K562 (cell line): ENCODE measurements around the gene CELA3A. TPM values are rescaled to one million over a fixed set of nuclear protein-coding genes. Genes with fewer than 3 reads are reported as not detected.
"Not testable (repeated sequence)": the region's sequence is repeated elsewhere in the genome, so short reads cannot be mapped to it uniquely, and the experiment has no call there.

ENCODE experiments used
- ATAC-seq: fragments of 200-7000 bp; cut with Tn5 transposase; 3 replicates; pipeline ENCODE4 v1.9.1; 2020; ENCODE audit warnings: moderate library complexity
- BruUV-seq: library from RNA; stranded (reverse); fragments of 400-500 nt; replicated peaks from 2 replicates; lab custom pipeline; 2021; lab: Mats Ljungman, UMichigan
- CTCF ChIA-PET: fragments of 300-600 bp; formaldehyde crosslinking; extraction: SDS; loops from one replicate; lab custom pipeline; 2021; ENCODE audit warnings: low intra/inter-chr PET ratio; lab: Yijun Ruan, JAX
- POLR2A ChIA-PET: fragments of 300-600, 350-650 bp; sonication (Branson Sonifier 250); formaldehyde crosslinking; extraction: SDS; loops from one replicate; lab custom pipeline; 2021; ENCODE audit warnings: antibody characterized with exemption, inconsistent platforms; lab: Yijun Ruan, JAX
- DNase-seq, 4 experiments: peaks; one replicate each; pipeline versions ENCODE4 v3.0.0 to v3.0.0-alpha.2; 2011 to 2018; ENCODE audit warnings: low spot score in 3 of 4, mixed read lengths in 3 of 4; ENCODE audit errors: extremely low read depth in 1 of 4
- FAIRE-seq: peaks from 2 replicates; lab custom pipeline; 2011; peaks lifted over from hg19 to GRCh38; lab: Jason Lieb, UNC
- H2AFZ ChIP-seq: 2 replicates; pipeline ENCODE4 v1.6.0; 2011; ENCODE audit warnings: low read depth, low read length, control low read depth, inconsistent platforms
- H3K27ac ChIP-seq: fragments of 200-600 bp; 3 replicates; pipeline ENCODE4 v1.8.0; 2011; ENCODE audit warnings: low read depth, mild to moderate bottlenecking, control low read depth, inconsistent platforms, low read length, moderate library complexity, mixed read lengths; ENCODE audit errors: extremely low read depth
- H3K27me3 ChIP-seq, 2 experiments: fragments of 300-600 bp in 1 of 2; 2 replicates in 1 of 2; 3 replicates in 1 of 2; pipeline versions ENCODE4 v1.6.0 to v1.8.0; 2011; ENCODE audit warnings: inconsistent platforms in 2 of 2, low read length in 2 of 2, mild to moderate bottlenecking in 1 of 2, mixed read lengths in 1 of 2, moderate library complexity in 1 of 2; ENCODE audit not compliant: control insufficient read depth in 2 of 2, insufficient read depth in 2 of 2
- H3K36me3 ChIP-seq: fragments of 300-600 bp; 3 replicates; pipeline ENCODE4 v1.8.0; 2011; ENCODE audit warnings: mild to moderate bottlenecking, low read length, inconsistent platforms; ENCODE audit not compliant: control insufficient read depth, insufficient read depth
- H3K4me1 ChIP-seq, 2 experiments: fragments of 200-600 bp in 1 of 2; replicated peaks in 1 of 2; 2 replicates in 1 of 2; 3 replicates in 1 of 2; pipeline versions ENCODE4 v1.5.1 to v1.8.0; 2011; ENCODE audit warnings: inconsistent platforms in 2 of 2, low read length in 2 of 2, mild to moderate bottlenecking in 1 of 2, mixed read lengths in 1 of 2, moderate library complexity in 1 of 2; ENCODE audit not compliant: control insufficient read depth in 2 of 2, insufficient read depth in 2 of 2
- H3K4me2 ChIP-seq: 2 replicates; pipeline ENCODE4 v1.6.1; 2011; ENCODE audit warnings: low read length, control low read depth, inconsistent platforms, mixed read lengths; ENCODE audit not compliant: insufficient read depth
- H3K4me3 ChIP-seq: fragments of 200-600 bp; sonication (generic), shearing (Covaris generic); 2 replicates; pipeline ENCODE4 v1.5.1; 2016; ENCODE audit warnings: control low read depth, inconsistent platforms
- H3K79me2 ChIP-seq: fragments of 200-600 bp; 3 replicates; pipeline ENCODE4 v1.8.0; 2011; ENCODE audit warnings: low read length, inconsistent platforms; ENCODE audit not compliant: control insufficient read depth, insufficient read depth
- H3K9ac ChIP-seq, 2 experiments: 2 replicates each; pipeline versions ENCODE4 v1.6.0 to v1.6.1; 2011; ENCODE audit warnings: low read depth in 2 of 2, low read length in 2 of 2, control low read depth in 1 of 2, inconsistent platforms in 1 of 2, mild to moderate bottlenecking in 1 of 2, mixed read lengths in 1 of 2; ENCODE audit not compliant: insufficient read depth in 1 of 2
- H3K9me1 ChIP-seq: one replicate; pipeline ENCODE4 v1.6.0; 2011; ENCODE audit warnings: inconsistent platforms, mild to moderate bottlenecking, low read length, moderate library complexity; ENCODE audit not compliant: control insufficient read depth, insufficient read depth
- H3K9me3 ChIP-seq: replicated peaks from 2 replicates; pipeline ENCODE4 v1.5.1; 2011; ENCODE audit warnings: low read depth, low read length, inconsistent platforms; ENCODE audit not compliant: control insufficient read depth, insufficient read depth
- H4K20me1 ChIP-seq: replicated peaks from 2 replicates; pipeline ENCODE4 v1.6.1; 2011; ENCODE audit warnings: low read length, inconsistent platforms, mixed read lengths; ENCODE audit not compliant: control insufficient read depth, insufficient read depth
- DNMT1 ChIP-seq: fragments of 450-650 bp; IDR thresholded peaks from 2 replicates; pipeline ENCODE4 v1.6.1; 2016; ENCODE audit warnings: antibody characterized with exemption, mild to moderate bottlenecking
- NFYB ChIP-seq: IDR thresholded peaks from 2 replicates; pipeline ENCODE4 v1.6.1; 2011; ENCODE audit warnings: mild to moderate bottlenecking, moderate library complexity; ENCODE audit not compliant: insufficient read length; ENCODE audit errors: extremely low read depth
- PKNOX1 ChIP-seq: fragments of 450-650 bp; IDR thresholded peaks from 2 replicates; pipeline ENCODE4 v1.6.1; 2016
- ZNF277 ChIP-seq: fragments of 250-450 bp; sonication (Bioruptor Pico); IDR thresholded peaks from 2 replicates; pipeline ENCODE4 v1.8.0; 2022; ENCODE audit warnings: inconsistent platforms, mild to moderate bottlenecking, moderate library complexity, borderline replicate concordance
- WGBS: fragments of 100-300 bp; shearing (Covaris generic); methylation state at CpG from one replicate; pipeline ENCODE4 v1.1.6; 2016; ENCODE audit warnings: low coverage, mixed read lengths; ENCODE audit not compliant: insufficient coverage; ENCODE audit errors: missing lambda C conversion rate; 5-methylcytosine and 5-hydroxymethylcytosine counted together
- in situ Hi-C: fragments of 300-500 bp; cut with MboI; formaldehyde crosslinking; loops from 4 replicates; pipeline ENCODE4 v1.15.0; 2018; ENCODE audit warnings: inconsistent platforms, mixed read lengths
- intact Hi-C: fragments of 100-400 bp; cut with micrococcal nuclease; formaldehyde crosslinking; loops from 2 replicates; pipeline ENCODE4 v1.14.2; 2022
- polyA plus RNA-seq, 8 experiments: library from polyadenylated mRNA; depleted of rRNA in 4 of 8; stranded (reverse) in 5 of 8; unstranded in 3 of 8; fragments of >200 nt; fragmentation: Nextera tagmentation in 2 of 8; fragmentation: Illumina TruSeq in 1 of 8; extraction: Ambion mirVana in 2 of 8; extraction: Trizol in 1 of 8; gene quantifications; 2 replicates each; pipeline versions ENCODE4 v1.2.1 to v1.2.3, GENCODE V29; 2011 to 2014; ENCODE audit warnings: inconsistent platforms in 1 of 8, missing spikeins in 1 of 8
- total RNA-seq, 7 experiments: library from RNA; depleted of rRNA in 6 of 7; stranded (reverse); fragments of >200 nt in 6 of 7; fragmentation: Illumina TruSeq in 2 of 7; extraction: Trizol in 2 of 7; gene quantifications; 2 replicates each; pipeline versions ENCODE4 v1.2.1 to v1.2.3, GENCODE V29; 2011 to 2021; ENCODE audit warnings: low replicate concordance in 1 of 7

CELA3A gene
- total and polyA plus RNA-seq, 9 of the 15 experiments (the other 6 are each of a cell fraction or from before 2014, with no cell fraction given) = 5.4 TPM; not detected in 8

GRCh38 chr1:22031214-22031962, 29.9 kb downstream of the CELA3A start:
- intact Hi-C loops (no loop called here), in situ Hi-C loops (no loop called here)
- DNase-seq (no peak), FAIRE-seq (no peak), ATAC-seq (no peak)
- Histone ChIP-seq H3K79me2 (peaks cover 11% of the 10 kb centered on the region; the same call in 2 of the 3 replicates), H3K4me2 (no peak overlapping the region), H2AFZ (0 out of 2 replicates have a peak overlapping the region, but pooled peaks have one; percentile 26), H3K27me3 (no peaks in the 10 kb centered on the region), H3K36me3 (peaks cover 7% of the 10 kb centered on the region; the same call in 1 of the 3 replicates), H3K9ac (peak overlapping the region in 1 of 2 experiments; percentile 78; a peak in 1 of 4 replicates), H3K9me3 (no peaks in the 10 kb centered on the region), H3K4me1 (peaks cover 7 to 17% of the 10 kb centered on the region in 2 experiments; a peak in 4 of 5 replicates), H4K20me1 (no peaks in the 10 kb centered on the region), H3K4me3 (no peak overlapping the region), H3K9me1 (no peaks in the 10 kb centered on the region), H3K27ac (no peak overlapping the region)
- CTCF ChIA-PET = no interaction called here
- TF ChIP-seq DNMT1 (no peak), ZNF277 (CRISPR knock-in tag) (no peak), PKNOX1 (peak; percentile 70), NFYB (peak; percentile 36)
- no TSS peak for BruUV-seq
- 73% methylated on average over 8 of the region's 8 CpGs for WGBS
- POLR2A ChIA-PET = interaction anchor here (0.7 to 1.6 kb wide), 3 partner anchors 10 to 399 kb away, joined by 3 to 8 read pairs (median 5); no protein-coding TSS in a partner anchor

GRCh38 chr1:22034834-22035233, 33.4 kb downstream of the CELA3A start:
- FAIRE-seq = not testable (repeated sequence)

More at GRCh38 chr1:22034834-22035233, 33.4 kb downstream of the CELA3A start:
- CTCF ChIA-PET, H3K9me1 ChIP-seq, H3K27me3 ChIP-seq, H3K36me3 ChIP-seq, H3K9me3 ChIP-seq, H3K4me3 ChIP-seq, BruUV-seq, H4K20me1 ChIP-seq, DNase-seq, H3K4me2 ChIP-seq, H2AFZ ChIP-seq, intact Hi-C loops, in situ Hi-C loops, H3K9ac ChIP-seq, H3K27ac ChIP-seq, ATAC-seq, H3K79me2 ChIP-seq: not testable (repeated sequence)
- 68% methylated on average over 5 of the region's 5 CpGs for WGBS
- peaks cover 12 to 27% of the 10 kb centered on the region in 2 experiments for H3K4me1 ChIP-seq
- POLR2A ChIA-PET = interaction anchor here (0.6 to 1.5 kb wide), 5 partner anchors 8 to 403 kb away, joined by 3 to 4 read pairs (median 3); partner anchors contain the start of gene CDC42
